8988T (cell line): ENCODE data around the gene MRPL39.
"Not testable (repeated sequence)": the region's sequence is repeated elsewhere in the genome, so short reads cannot be mapped to it uniquely, and the experiment has no call there.

ENCODE experiments used
- DNase-seq: peaks from one replicate; pipeline ENCODE4 v3.0.0; 2011

Gene MRPL39

DNA sequence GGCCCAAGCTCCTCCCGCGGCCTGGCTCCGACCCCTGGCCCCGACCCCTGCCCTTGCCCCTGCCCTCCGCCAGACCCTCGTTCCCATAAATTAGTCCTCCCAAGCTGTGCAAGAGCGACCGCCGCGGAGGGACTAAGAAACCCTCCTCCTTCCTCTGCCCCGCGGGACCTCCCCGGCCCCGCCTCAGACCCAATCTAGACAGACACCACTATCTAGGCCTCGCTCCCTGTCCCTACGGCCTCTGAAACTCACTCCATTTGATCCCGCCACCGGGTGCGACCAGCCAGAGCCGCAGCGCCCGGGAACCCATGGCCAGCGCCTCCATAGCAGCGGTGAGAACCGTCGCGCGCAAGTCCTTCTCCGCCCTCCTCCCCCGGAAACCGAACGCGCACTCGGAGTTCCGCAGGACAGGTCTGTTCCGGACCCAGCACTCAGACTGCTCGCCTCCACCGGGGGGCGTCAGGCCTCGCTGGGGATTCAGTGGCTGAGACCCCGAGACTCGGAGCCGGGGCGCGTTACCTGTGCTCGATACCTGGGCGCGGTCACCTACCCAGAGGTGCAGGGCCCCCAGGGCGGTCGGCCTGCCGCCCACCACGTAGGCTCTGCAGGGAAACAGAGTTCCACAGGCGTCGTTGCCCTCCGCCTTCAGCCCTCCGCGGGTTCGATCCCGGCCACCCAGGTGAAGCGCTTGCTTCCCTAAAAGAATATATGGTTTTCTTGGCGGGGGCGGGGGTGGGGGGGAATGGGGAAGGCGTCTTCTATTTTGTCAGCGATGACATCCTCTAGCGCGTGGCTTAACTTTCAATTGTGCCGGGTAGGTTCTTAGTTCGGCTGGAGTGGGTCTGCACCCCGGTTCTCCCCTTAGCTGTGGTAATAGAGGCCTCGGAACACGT, at the start of gene MRPL39:
Gene MRPL39 (minus strand): TSS at position 331 of the 893 bp plus-strand sequence. CDS start 6 bp downstream, at position 325.
- DNase-seq: peak; percentile 59

DNA sequence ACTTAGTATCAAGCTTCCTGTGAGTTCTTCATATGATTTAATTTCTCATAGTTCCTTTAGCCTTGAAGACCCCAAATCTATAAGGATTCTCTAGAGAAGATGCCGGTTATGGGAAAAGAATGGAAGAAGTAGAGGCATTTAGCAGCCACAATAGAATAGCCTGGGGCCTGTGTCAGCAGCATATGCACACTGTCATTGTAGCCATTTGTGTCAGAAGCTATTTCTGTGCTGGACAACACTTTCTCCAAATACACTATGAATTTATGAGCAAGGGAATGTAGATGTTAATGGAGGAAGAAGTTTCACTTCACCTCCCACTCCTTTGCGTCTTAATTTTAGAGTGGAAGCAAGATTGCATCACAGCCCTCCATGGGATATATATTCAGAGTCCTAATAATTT, 49.1 kb upstream of the MRPL39 start:
- no peak for DNase-seq

DNA sequence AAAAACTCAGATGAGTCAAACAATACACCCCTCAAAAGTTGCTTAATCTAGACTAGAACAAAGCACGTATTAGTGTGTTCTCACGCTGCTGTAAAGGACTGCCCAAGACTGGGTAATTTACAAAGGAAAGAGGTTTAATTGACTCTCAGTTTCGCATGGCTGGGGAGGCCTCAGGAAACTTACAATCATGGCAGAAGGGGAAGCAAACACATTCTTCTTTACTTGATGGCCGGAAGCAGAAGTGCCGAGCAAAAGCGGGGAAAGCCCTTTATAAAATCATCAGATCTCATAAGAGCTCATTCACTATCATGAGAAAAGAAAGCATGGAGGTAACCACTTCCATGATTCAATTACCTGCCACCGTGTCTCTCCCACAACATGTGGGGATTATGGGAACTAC, 41.9 kb upstream of the MRPL39 start:
- DNase-seq: no peak

DNA sequence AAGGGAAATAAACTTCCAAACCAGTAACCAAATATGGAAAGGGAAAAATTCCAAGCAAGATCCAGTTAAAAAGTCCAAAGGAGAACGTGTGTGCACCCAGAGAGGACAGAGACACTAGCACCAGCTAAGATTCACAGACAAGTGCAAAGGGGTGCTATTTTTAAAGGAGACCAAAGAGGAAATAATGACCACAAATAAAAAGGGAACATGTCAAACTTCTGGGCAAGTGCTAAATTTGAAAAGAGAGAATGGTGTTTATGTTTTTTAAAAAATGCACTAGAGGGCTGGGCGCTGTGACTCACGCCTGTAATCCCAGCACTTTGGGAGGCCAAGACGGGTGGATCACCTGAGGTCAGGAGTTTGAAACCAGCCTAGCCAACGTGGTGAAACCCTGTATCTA, 40.4 kb upstream of the MRPL39 start:
- no peak for DNase-seq

DNA sequence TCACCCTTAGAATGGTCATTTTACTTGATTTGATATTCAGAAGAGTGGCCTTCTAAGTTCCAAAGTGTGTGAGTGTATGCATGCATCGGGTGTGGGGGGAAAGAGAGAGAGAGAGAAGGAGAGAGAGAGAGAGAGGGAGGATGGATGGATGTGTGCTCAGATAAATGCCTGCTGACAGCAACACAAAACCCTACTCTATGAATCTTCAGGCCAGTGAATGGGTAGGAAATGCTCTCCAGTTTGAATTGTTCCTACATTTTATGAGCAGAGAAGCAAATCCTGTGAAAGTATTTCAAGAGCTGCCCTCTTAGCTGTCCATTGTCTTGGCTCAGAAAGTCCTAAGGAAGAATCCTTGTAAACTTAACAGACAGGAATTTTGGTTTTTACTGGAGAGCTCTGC, 39.2 kb upstream of the MRPL39 start:
- DNase-seq: no peak

DNA sequence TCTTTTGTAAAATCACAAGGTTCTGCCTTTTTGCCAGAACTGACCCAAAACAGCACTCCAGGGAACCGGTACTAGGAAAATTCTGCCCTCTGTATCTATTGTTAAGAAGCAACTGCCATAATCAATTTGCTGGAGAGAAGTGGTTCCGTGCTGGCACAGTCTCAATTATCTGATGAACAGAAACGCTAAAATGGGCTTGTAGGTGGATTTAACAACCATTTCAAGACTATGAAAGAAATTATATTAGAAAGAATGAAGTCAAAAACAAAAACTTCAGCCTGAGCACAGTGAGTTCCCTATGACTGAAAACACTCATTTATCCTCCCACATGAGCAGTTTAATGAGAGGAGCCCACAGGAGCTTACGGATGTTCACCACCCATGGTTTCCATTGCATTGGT, 36.2 kb upstream of the MRPL39 start:
- DNase-seq: no peak

DNA sequence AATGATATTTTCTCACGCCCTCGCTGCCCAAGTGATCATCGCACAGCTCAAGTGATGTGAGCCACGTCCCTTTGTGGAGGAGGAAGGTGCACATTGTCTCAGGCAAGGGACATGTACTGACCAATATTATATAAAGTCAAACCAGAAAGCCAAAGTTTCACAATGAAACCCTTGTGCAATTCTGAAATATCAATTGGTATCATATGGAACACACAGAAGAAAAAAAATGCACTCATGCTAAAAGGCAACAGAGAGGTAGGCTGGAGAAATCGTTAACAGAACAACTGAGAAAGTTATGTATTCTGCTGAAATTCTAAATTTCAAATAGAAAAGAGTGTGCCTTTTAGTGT, 33.6 kb upstream of the MRPL39 start:
- no peak for DNase-seq

DNA sequence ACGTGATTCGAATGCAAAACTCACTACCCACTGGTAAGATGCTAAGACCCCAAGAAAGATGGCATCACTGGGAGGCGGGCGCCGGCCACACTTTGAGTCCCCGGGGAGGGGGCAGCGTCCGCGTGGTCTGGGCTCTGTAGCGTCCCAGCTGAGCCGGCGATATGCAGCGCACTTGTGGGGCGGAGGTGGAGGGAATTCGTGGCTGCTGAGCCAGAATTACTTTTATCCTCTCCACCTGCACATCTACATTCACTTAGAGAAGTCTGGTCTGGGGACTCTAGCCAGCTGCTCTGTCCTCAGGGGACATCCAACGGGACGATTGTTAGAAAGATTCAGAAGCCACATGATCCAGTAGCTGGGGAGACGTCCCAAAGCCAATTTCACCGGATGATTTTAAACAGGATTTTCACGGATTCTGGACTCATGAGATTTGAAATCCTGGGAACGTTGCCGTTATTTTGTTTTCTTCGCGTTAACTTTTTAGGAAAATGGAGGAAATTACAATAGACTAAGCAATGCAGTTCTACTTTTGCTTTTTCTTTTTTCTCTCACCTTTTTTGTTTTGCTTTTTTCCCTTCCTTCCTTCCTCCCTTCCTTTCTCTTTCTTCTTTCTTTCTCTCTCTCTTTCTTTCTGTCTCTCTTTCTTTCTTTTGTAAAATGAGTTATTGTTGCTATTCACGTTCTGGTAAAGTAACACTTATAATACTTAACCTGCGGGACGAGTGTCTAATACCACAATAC, 33.1 kb upstream of the MRPL39 start:
- no peak for DNase-seq

DNA sequence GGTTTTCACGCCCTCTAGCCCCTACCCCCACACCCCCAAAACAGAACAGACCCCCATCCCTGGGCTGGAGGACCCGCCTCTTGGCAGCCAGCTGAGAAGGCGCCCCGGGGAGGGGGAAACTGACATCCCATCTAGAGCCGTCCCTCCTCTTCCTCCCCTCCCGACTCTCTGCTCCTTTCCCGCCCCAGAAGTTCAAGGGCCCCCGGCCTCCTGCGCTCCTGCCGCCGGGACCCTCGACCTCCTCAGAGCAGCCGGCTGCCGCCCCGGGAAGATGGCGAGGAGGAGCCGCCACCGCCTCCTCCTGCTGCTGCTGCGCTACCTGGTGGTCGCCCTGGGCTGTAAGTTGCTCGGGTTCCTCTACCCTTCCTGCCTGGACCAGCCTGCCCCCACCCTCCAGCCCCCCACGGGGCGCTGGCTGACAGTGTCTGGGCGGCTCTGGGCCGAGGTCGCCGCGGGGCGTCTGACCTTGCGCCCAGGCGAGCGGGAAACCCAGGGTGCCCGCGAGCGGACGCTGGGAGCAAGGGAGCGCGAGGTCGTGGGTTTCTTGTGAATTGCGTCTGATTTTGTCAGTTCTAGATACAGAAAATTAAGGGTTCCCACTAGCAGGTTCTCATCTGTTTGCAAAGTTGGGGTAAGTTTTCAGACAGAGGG, 32.4 kb upstream of the MRPL39 start:
- DNase-seq: peak; percentile 21

DNA sequence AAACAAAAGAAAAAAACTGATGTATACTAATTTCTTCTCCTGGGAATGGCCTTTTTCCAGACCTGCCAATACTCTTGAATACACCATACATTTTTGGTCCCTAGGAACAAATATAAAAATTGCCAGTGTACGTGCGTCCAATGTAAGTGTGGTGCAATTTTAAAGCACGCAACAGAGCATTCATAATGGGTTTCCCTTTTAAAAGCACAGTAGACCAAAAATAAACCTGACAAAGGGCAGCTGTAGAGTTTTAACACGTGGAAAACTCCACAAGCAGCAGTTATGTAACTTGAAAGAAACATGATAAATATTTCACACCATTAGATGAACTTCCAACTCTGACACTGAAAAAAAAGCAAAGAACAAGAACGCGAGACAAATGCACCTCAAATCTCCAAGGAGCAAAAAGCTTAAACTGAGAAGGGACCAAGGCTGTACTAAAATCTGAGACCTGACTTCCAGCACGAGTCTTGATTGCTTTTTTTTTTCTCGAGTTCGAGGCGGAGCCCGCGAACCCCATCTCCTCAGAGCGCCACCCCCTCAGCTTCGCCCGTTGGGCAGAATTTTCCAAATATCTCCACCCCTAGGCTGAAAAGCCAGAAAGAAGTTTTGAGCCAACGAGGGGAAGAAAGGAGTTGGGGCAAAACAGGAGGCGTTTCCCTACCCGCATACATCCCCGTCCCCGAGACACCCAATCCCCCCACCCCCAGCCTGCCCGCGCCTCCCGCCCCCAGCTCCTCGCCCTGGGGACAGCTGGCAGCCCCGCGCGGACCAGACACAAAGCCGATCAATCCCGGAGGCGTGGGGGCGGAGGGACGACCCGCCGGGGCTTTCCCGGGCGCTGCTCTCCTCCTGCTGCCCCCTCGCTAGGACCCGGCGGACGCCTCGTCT, 31.6 kb upstream of the MRPL39 start, which contains the start of gene JAM2:
Gene JAM2 (plus strand): TSS at position 599 of the 891 bp plus-strand sequence. CDS start 564 bp downstream, outside the sequence.
- DNase-seq: peak; percentile 14

DNA sequence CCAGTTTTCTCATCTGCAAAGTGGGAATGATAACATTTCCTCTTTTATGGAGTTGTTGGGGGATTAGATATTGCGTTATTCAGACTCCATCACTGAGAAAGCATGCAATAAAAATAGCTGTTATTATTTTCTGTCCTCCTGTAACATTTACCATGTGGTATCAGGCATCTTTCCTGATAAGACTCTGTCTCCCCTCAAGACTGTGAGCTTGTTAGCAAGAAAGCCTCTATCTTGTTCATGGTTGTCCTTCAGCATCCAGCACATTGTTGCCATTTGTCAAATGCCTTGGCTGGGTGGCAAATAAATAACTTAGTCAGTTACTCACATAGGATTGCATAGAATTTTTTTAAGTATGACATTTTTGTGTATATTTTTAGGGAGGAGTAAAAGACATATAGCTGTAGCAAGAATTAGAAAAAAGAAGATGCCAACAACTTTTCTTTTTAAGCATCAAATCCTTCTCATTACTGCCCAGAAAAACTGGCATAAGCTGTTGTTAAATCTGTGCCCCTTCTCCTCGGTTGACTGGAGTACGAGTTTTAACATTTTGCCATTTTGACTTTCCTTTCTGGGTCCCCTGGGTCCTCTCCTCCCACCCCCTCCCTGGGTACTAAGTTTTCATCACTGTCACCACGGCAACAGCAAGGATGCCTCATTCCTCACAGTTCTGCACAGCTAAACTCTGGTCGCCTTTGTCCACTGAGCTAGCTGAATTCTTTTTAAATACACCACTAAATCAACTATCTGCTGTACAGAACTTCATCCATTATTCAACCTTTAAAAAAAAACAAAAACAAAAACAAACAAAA, 30.8 kb upstream of the MRPL39 start:
- no peak for DNase-seq

DNA sequence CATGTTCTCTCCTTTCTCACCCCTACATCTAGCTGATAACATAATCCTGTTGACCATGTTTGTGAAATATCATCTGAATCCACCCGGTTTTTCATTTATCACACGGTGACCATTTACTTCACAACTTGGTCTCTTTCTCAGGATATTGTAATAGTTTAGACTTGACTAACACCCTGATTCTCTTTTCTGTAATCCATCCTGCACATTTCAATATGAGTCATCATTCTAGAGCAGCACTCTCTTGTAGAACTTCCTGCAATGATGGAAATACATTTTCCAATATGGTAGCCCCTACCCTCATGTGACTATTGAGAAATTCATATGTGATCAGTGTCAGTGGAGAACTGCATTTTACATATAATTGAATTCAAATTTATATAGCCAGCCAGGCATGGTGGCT, 29.4 kb upstream of the MRPL39 start:
- no peak for DNase-seq

DNA sequence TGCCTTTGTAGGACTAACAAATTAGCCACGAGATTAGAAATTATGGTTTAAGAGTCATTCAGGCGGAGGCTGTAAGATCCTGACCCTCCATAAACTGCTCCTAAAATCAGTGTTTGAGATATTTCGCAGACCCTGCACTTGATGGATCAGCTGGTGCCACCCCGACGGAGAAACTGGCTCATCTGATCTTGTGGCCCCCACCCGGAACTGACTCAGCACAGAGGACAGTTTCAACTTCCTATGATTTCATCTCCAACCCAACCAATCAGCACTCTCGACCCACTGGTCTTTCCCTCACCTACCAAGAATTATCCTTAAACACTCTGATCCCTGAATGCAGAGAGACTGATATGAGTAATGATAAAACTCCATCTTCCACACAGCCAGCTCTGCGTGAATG, 28.0 kb upstream of the MRPL39 start:
- DNase-seq: no peak

DNA sequence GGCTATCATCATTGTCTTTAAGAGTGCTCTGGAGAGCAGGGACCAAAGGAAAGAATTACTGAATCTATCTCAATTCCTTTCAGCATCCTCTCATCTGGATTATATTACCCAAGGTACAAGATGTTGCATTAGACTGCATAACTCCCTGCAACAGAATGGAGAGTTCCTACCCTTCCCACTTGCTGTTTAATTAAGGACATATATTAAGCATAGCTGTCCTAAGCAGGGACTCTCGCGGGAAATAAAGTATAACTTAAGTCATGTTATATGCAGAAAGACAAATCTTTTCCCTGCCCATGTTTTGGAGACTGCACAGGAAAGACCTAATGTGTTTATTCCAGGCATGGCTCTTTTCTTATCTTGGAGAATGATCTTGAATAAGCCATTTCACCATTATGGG, 25.0 kb upstream of the MRPL39 start:
- DNase-seq: no peak

DNA sequence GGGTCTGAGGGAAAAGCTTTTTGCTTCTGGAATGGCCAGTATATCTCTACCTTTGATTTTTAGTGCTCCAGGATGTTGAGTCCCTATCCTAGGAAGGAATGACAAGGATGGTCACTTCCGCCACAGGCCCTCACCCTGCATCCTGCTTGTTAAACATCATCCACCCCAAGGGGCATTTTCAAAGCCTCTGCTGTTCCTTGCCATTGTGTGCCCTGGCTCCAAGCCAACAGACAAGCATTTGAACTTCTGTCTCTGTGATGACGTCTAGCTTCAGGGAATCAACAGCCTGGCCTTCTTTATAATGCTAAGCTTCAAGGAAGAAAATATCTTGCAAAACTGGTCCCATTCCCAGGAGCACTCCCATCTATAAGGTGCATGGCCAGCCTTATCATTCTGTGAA, 19.5 kb upstream of the MRPL39 start:
- no peak for DNase-seq

DNA sequence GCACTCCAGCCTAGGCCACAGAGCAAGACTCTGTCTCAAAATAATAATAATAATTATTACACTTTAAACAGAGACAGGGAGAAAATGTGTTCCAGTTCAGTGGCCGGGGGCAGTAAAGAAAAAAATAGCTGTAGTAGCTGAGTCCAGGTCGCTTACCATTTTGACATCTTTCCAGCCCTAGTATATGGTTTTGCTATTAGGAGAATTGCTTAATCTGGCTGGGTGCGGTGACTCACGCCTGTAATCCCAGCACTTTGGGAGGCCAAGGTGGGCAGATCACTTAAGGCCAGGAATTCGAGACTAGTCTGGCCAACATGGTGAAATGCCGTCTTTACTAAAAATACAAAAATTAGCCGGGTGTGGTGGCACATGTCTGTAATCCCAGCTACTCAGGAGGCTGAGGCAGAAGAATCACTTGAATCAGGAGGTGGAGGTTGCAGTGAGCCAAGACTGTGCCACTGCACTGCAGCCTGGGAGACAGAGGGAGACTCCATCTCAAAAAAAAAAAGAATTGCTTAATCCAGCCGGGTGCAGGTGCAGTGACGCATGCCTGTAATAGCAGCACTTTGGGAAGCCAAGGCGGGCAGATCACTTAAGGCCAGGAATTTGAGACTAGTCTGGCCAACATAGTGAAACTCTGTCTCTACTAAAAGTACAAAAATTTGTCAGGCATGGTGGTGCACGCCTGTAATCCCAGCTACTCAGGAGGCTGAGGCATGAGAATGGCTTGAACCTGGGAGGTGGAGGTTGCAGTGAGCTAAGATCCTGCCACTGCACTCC, 18.7 kb upstream of the MRPL39 start:
- DNase-seq: not testable (repeated sequence)

DNA sequence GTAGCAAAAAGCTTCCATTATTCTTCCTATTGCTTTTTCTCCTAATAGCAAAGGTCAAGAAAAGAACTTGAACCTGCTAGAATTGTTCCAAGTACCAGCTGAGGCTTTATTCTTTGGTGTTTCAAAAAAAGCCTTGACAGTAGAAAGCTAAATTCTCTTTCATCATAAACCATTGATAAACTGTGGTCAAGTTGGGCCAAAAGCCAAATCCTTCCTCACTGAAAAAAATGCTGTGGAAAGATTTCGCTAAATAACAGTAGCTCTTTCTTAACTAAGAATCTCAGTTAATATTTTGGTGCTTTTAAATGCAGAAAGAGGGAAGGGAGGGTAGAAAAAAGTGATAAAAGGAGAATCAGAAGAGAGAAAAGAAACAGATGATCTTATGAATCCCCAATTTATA, 17.8 kb upstream of the MRPL39 start:
- DNase-seq: no peak

DNA sequence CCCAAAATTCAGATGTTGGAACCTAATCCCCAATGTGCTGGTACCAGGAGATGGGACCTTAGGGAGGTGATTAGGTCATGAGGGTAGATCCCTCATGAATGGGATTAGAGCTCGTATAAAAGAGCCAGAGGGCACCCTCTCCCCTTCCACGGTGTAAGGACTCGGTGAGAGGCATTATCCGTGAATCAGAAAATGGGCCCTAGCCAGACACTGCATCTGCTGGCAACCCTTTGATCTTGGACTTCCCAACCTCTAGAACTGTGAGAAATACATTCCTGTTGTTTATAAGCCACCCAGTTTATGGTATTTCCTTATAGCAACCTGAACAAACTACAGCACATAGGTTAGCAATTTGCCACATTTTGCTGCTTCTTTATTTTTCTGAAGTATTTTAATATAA, 17.2 kb upstream of the MRPL39 start:
- DNase-seq: no peak

DNA sequence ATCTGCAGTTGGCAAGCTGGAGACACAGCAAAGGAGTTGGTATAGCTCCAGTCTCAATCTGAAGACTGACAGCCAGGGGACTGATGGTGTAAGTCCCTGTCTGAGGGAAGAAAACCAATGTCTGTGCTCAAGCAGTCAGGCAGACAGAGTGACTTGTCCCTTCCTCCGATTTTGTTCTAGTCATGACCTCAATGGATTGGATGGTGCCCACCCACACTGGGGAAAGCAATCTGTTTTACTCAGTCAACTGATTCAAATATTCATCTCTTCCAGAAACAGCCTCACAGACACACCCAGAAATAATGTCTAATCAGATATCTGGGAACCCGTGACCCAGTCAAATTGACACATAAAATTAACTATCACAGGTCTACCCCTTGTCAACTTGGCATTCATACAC, 11.9 kb upstream of the MRPL39 start:
- DNase-seq: no peak

DNA sequence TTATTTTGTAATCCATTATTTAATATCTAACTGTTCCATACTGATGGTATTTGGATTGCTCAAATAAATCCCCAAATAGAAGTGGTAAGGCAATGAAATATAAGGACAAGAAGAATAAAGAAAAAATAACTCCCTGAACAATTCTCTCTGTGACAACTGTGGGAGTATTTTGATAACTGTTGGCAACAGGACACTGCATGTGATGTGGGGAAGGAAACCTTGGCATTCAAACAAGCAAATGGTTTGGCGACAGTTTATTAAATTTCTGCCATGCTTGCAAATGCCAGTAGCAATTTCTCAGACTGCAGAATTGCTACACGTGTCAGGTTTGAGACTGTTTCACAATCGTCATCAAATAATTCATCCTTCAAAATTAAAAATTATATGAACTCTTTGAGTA, 8.6 kb upstream of the MRPL39 start:
- no peak for DNase-seq

DNA sequence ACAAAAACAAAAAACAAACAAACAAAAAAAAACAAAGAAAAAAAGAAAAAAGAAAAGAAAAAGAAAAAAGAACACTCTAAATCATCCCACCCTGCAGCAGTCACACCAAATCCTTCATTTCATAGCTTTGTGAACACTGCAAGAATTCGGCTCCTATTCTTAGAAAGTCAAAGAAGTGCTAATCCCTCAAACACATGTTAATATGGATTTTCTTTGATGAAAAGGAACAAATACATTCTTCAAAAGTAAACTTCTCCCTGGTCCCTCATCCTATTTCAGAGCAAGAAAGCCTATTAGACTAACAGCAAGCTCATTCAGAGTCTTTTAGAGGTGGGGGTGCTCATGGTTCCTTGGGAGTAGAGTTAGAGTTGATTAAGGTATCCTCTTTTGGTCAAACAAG, 7.2 kb upstream of the MRPL39 start:
- DNase-seq: no peak
